Inflammatory macrophage treated with lipopolysaccharide for 4 hours (primary cell): ENCODE results near the gene SYTL3.
"Not testable (repeated sequence)": the region's sequence is repeated elsewhere in the genome, so short reads cannot be mapped to it uniquely, and the experiment has no call there.

Experiments used
- DNase-seq: peaks from one replicate; pipeline ENCODE4 v3.0.0-alpha.2; 2020

SYTL3 gene

GRCh38 chr6:158622545-158623190, 27.2 kb upstream of the SYTL3 start:
- DNase-seq: no peak

- no peak for DNase-seq
Measured at GRCh38 chr6:158624684-158625682, 24.9 kb upstream of the SYTL3 start.

DNA sequence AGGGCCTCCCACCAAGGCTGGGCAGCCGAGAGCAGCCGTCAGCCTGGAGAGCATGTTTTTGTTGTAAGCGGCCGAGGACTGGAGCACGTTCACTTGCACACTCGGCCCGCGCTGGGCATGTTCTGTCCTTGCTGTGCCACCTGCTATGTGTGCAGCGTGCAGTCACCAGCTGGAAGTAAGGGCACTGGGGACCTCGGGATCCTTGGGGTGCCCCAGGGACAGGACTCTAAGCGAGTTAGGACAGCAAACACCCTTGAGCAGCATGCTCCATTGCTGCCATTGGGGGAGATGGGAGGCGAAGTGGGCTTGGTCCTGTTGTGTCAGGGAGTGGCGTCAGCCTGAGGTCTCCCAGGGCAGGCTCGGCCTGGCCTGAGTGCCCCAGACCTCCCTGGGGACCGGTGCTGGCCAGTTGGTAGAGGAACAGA, 24.0 kb upstream of the SYTL3 start:
- no peak for DNase-seq

DNA sequence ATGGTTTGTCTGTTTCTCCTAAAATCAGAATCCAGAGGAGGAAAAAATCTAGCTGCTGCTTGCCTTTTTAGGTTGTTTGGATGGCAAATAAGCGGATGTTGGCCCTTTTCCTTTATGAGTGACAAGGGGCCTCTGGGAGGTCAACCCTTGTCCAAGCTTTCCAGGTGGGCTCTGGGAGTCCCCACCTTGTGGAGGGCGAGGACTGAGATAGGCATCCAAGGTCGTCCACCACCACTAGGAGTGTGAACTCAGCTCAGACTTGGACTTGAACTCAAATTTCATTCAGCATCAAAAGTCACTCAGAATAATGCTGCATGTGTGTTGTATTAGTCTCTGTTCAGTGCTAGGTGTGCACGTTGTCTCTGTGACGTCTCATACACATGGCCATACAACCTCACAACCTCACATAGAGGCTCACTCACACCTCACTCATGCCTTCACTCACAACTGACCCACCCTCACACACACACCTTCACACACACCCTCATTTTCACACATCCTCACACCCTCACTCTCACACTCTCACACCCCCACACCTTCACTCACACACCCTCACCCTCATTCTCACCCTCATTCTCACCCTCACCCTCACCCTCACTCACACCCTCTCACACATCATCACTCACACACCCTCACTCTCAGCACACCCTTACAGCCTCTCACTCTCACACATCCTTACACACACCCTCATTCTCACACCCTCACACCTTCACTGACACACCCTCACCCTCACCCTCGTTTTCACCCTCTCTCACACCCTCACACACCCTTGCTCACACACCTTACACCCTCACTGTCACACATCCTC, 23.3 kb upstream of the SYTL3 start:
- DNase-seq: no peak

- no peak for DNase-seq
Measured at GRCh38 chr6:158627168-158627939, 22.5 kb upstream of the SYTL3 start.

DNA sequence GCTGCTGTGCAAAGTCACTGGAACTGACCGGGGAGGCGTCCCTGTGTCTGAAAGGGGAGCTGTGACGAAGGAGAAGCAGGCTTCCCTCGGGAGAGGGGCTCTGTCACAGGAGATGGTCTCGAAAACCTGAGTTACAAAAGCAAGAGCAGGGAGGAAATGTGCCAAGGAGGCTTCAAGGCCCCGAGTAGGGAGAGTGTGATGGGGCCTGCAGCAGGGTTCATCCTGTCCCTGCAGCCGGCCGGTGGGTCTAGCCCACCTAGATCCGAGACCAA, 22.0 kb upstream of the SYTL3 start:
- DNase-seq: no peak

DNA sequence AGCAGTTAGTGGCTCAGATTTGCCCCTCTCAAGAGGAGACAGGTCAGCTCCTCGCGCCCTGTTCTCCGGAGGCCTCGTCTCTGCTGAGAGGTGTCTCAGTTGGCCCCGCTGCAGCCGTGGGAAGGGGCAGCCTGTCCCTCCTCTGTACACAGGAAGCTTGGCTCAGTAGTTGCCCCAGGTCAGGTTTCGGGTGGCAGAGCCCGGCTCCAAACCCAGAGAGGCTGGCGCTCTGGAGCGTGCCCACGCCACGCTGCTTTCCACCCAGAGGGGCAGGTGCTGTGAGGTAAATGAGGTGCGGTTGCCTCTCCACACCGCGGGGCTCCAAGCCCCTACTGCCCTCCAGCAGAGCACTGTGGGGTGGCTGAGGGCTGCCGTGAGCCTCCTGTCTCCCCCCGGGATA, 21.3 kb upstream of the SYTL3 start:
- no peak for DNase-seq

DNA sequence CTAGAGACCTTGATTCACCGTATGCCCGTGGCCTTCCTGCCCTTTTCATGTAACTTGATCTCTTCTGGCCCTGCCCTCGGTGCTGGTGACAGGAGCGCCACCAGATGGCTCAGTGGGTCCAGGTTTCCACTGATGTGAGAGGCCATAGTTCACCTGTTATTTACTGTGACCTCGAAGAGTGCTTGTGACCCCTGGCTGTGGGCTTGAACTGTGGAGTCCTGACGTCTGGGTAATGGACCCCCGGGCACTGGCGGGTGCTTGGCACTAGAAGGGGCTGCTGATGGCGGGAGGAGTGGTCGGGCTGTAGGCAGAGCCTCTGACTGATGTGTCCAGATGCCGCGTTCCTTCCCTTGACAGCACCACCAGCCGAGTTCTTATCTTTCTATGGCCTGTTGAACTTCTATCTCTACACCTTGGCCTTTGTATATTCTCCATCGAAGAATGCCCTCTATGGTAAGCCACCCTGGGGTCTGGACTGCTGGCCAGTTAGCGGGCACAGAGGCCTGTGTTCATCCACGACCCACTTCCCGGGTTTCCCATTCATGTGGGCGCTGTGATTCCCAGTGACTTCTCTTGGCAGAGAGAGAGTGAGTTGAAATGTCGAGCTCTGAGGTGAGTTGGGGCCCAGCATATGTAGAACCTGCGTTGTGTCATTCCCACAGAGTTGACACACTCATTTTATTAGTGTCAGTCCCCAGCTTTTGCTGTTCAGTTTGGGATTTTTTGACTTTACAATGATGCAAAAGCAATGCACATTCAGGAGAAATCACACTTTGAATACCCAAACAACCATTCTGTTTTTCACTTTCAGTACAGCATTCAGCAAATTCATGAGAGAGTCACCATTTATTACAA, 20.3 kb upstream of the SYTL3 start:
- no peak for DNase-seq

GRCh38 chr6:158630938-158631616, 18.8 kb upstream of the SYTL3 start:
- DNase-seq: no peak

- peak; percentile 47 for DNase-seq
Measured at GRCh38 chr6:158631678-158632537, 17.9 kb upstream of the SYTL3 start.

- DNase-seq: not testable (repeated sequence)
Measured at GRCh38 chr6:158632538-158633119, 17.2 kb upstream of the SYTL3 start.

- DNase-seq: no peak
Measured at GRCh38 chr6:158633127-158633526, 16.7 kb upstream of the SYTL3 start.

GRCh38 chr6:158634695-158635426, 15.0 kb upstream of the SYTL3 start:
- no peak for DNase-seq

- DNase-seq: no peak
Measured at GRCh38 chr6:158635427-158636073, 14.3 kb upstream of the SYTL3 start.

DNA sequence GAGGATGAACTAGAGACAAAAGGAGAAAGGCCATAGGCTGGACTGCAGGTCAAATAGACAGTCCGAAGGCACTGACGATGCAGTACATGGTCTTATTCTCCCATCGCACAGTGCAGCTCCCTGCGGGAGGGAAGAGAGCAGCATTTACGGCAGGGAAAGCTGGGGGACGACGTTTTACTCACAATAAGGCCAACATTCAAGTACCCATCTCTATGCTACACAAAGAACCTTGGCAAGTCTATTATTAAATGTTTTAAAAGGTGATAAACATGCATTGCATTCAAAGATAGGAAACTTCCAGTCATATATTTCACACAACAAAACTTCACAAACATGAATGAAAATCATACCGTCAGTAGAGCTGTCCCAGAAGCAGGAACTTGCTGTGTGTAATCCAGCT, 13.1 kb upstream of the SYTL3 start:
- DNase-seq: no peak

- no peak for DNase-seq
Measured at GRCh38 chr6:158638324-158638854, 11.5 kb upstream of the SYTL3 start.

- no peak for DNase-seq
Measured at GRCh38 chr6:158639056-158639455, 10.8 kb upstream of the SYTL3 start.

DNA sequence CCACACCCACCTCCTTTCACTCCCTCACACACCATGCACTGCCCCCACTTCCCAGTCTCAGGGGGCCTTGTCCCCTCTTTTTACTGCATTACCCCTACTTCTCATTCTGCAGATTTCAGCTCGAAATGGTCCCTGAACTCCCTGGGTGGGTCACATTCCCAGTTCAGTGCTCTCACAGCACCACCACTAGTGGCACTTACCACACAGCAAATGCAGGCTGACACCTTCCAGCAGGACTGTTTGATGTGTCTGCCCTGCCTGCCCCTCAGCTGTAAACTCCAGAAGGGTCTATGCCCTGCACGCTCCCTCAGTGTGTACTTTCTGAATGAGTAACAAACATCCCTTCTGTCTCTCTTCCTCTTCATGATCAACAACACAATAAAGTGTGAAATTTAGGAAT, 9.3 kb upstream of the SYTL3 start:
- DNase-seq: no peak
